ENCODE measurements around the gene ECHS1. TPM values are rescaled to one million over a fixed set of nuclear protein-coding genes. Genes with fewer than 3 reads are reported as not detected.

The ECHS1 gene
- total and polyA plus RNA-seq, 2 experiments from 2014 or later, result 92.1 to 127 TPM

- H2AFZ ChIP-seq, result no peak overlapping the region
- no peaks in the 10 kb centered on the region for H3K36me3 Mint-ChIP-seq (ENCODE audit: low read depth)
- H3K36me3 ChIP-seq (ENCODE audit: insufficient read depth), result no peaks in the 10 kb centered on the region
- TF ChIP-seq POLR2AphosphoS5 (IDR thresholded peaks at IDR 0.05; ENCODE audit: low read depth) (no peak), JUNB (IDR thresholded peaks at IDR 0.05; ENCODE audit: unreplicated experiment) (no peak), ZNF114 (CRISPR knock-in tag; IDR thresholded peaks at IDR 0.05) (no peak), ZNF331 (CRISPR knock-in tag; IDR thresholded peaks at IDR 0.05; ENCODE audit: low read depth) (no peak), EZH2phosphoT487 (IDR thresholded peaks at IDR 0.05; ENCODE audit: unreplicated experiment) (no peak), REST (IDR thresholded peaks at IDR 0.05; ENCODE audit: unreplicated experiment) (no peak), ZNF462 (CRISPR knock-in tag; IDR thresholded peaks at IDR 0.05) (no peak), EZH2 (IDR thresholded peaks at IDR 0.05; ENCODE audit: low read depth, unreplicated experiment) (no peak)
- H3K9me3 Mint-ChIP-seq, result no peaks in the 10 kb centered on the region
- H3K9me2 ChIP-seq (ENCODE audit: insufficient read depth), result no peaks in the 10 kb centered on the region
- H3K27ac ChIP-seq (ENCODE audit: low read depth), result no peak overlapping the region
- no peaks in the 10 kb centered on the region; the same call in 1 of the 2 replicates for H3K4me1 ChIP-seq (ENCODE audit: insufficient read depth)
- DNase-seq (ENCODE audit: low spot score) (no peak), ATAC-seq (no peak)
- no peaks in the 10 kb centered on the region for H4K20me1 ChIP-seq (replicated peaks; ENCODE audit: insufficient read depth)
- peaks cover 2% of the 10 kb centered on the region; the same call in 2 of the 3 replicates for H3K4me1 Mint-ChIP-seq
- 0 out of 2 replicates have a peak, but pooled peaks cover 3% of the 10 kb centered on the region for H3F3A ChIP-seq (replicated peaks; ENCODE audit: low read depth)
- H3K4me3 ChIP-seq, result no peak overlapping the region
- no peak overlapping the region for H3K4me3 Mint-ChIP-seq
- H3K27me3 Mint-ChIP-seq (ENCODE audit: insufficient read depth, low read depth, poor library complexity), result peaks cover 22% of the 10 kb centered on the region
- H3K27me3 ChIP-seq (ENCODE audit: insufficient read depth), result no peaks in the 10 kb centered on the region
- H3K79me2 ChIP-seq (replicated peaks; ENCODE audit: insufficient read depth), result no peaks in the 10 kb centered on the region
- H3K4me2 ChIP-seq, result no peak overlapping the region
- no peak overlapping the region for H3K27ac Mint-ChIP-seq
Measured at GRCh38 chr10:133349577-133350011, 23.6 kb downstream of the ECHS1 start.

All from GM23338 (cell line).